ENCODE data around the gene TTI1. TPM values are rescaled to one million over a fixed set of nuclear protein-coding genes. Genes with fewer than 3 reads are reported as not detected.

The TTI1 gene
- total RNA-seq, 1 experiment from 2014 or later, result 37.4 TPM

GRCh38 chr20:37999526-38000263 lies 33.6 kb downstream of the TTI1 start:
- Histone ChIP-seq H2BK120ac (ENCODE audit: low read depth, low read length, poor library complexity, severe bottlenecking) (no peak overlapping the region), H3K4me1 (ENCODE audit: insufficient read depth, low read length) (no peaks in the 10 kb centered on the region), H3K9me3 (ENCODE audit: control insufficient read depth, low read depth, low read length) (no peaks in the 10 kb centered on the region), H4K5ac (ENCODE audit: insufficient read length, low read depth, low read length) (no peak overlapping the region), H3K56ac (ENCODE audit: insufficient read length, low read depth, low read length) (no peak overlapping the region), H4K8ac (replicated peaks; ENCODE audit: insufficient read length, low read depth, low read length) (no peak overlapping the region), H3K9ac (ENCODE audit: extremely low read depth, insufficient read length, low read length) (no peak overlapping the region), H3K23me2 (ENCODE audit: insufficient read length, low read depth, low read length, poor library complexity, severe bottlenecking) (no peaks in the 10 kb centered on the region), H4K91ac (ENCODE audit: insufficient read length, low read depth, low read length) (no peak overlapping the region), H3K27me3 (ENCODE audit: insufficient read depth, low read length) (no peaks in the 10 kb centered on the region), H2AFZ (ENCODE audit: low read length) (no peak overlapping the region), H2BK12ac (ENCODE audit: insufficient read length, low read depth, low read length) (no peak overlapping the region), H2BK5ac (ENCODE audit: insufficient read length, low read length) (no peak overlapping the region), H3K4me2 (ENCODE audit: insufficient read depth, insufficient read length, low read length) (no peak overlapping the region), H3K79me1 (ENCODE audit: insufficient read depth, low read depth, low read length, poor library complexity, severe bottlenecking) (no peaks in the 10 kb centered on the region), H3K79me2 (ENCODE audit: insufficient read depth, low read length) (no peaks in the 10 kb centered on the region), H3K23ac (ENCODE audit: insufficient read length, low read depth, low read length) (no peak overlapping the region), H3K14ac (ENCODE audit: insufficient read depth, low read length) (no peak overlapping the region; the same call in 1 of the 2 replicates), H3K4ac (ENCODE audit: low read depth, low read length) (no peak overlapping the region), H2BK20ac (ENCODE audit: low read depth, low read length, poor library complexity, severe bottlenecking) (no peak overlapping the region), H3T11ph (ENCODE audit: low read length) (no peak overlapping the region), H2BK15ac (ENCODE audit: low read depth, low read length) (no peak overlapping the region), H4K20me1 (ENCODE audit: control insufficient read depth, insufficient read depth, insufficient read length) (no peaks in the 10 kb centered on the region), H3K18ac (ENCODE audit: insufficient read length, low read depth, low read length) (no peak overlapping the region), H3K27ac (ENCODE audit: insufficient read length, low read depth, low read length) (no peak overlapping the region), H2AK5ac (ENCODE audit: insufficient read length, low read length) (no peak overlapping the region)
- no peaks in the 10 kb centered on the region for H3K27me3 Mint-ChIP-seq (ENCODE audit: low read depth)
- no peak overlapping the region for H3K4me3 Mint-ChIP-seq
- TF ChIP-seq CTCF (conservative IDR thresholded peaks at IDR 0.05), result no peak
- peak overlapping the region in 1 of 3 experiments; percentile 6; a peak in 2 of 7 replicates for H3K27ac Mint-ChIP-seq
- H3K36me3 Mint-ChIP-seq (ENCODE audit: insufficient read depth in 1 of 3, low read depth in 3 of 3), result peaks cover 25 to 83% (median 73%) of the 10 kb centered on the region in 3 experiments; a peak in 6 of 7 replicates
- no peaks in the 10 kb centered on the region for H3K9me3 Mint-ChIP-seq
- WGBS (ENCODE audit: extremely low coverage, insufficient read length, low lambda C conversion rate), result no CpG with 5 or more reads among the region's 15 CpGs
- no peak for DNase-seq
- no peaks in the 10 kb centered on the region for H3K4me1 Mint-ChIP-seq

Measured in H9 (cell line).